SKM-1 treated with dmso at 0.1 percent for 144 hours (cell line): Measurements from ENCODE around the gene COL11A2.
"Not testable (repeated sequence)": the region's sequence is repeated elsewhere in the genome, so short reads cannot be mapped to it uniquely, and the experiment has no call there.

Experiments used
- DNase-seq: peaks from one replicate; lab custom pipeline; 2025; ENCODE audit not compliant: unreplicated experiment; lab: John Stamatoyannopoulos, UW

Gene COL11A2

GRCh38 chr6:33160096-33160495, 32.2 kb downstream of the COL11A2 start:
- no peak for DNase-seq

- no peak for DNase-seq
These were observed 35.3 kb downstream of the COL11A2 start for GRCh38 chr6:33156964-33157363.

GRCh38 chr6:33156561-33156960, 35.7 kb downstream of the COL11A2 start:
- no peak for DNase-seq

- no peak for DNase-seq
These were observed 37.9 kb downstream of the COL11A2 start for GRCh38 chr6:33154349-33154748.

- no peak for DNase-seq
These were observed 41.2 kb downstream of the COL11A2 start for GRCh38 chr6:33151050-33151449.

- DNase-seq = not testable (repeated sequence)
These were observed 41.7 kb downstream of the COL11A2 start for GRCh38 chr6:33150560-33150959.

- DNase-seq = no peak
These were observed 44.2 kb downstream of the COL11A2 start for GRCh38 chr6:33147807-33148666.

GRCh38 chr6:33144373-33144772, 47.9 kb downstream of the COL11A2 start:
- DNase-seq = peak; percentile 36

GRCh38 chr6:33143113-33143770, 49.0 kb downstream of the COL11A2 start:
- DNase-seq = no peak

- peak; percentile 17 for DNase-seq
These were observed 49.7 kb downstream of the COL11A2 start for GRCh38 chr6:33142501-33143070.

GRCh38 chr6:33140556-33140955, 51.7 kb downstream of the COL11A2 start:
- DNase-seq = no peak

GRCh38 chr6:33139596-33140206, 52.6 kb downstream of the COL11A2 start:
- DNase-seq = no peak

GRCh38 chr6:33136310-33136900, 55.9 kb downstream of the COL11A2 start:
- no peak for DNase-seq

- no peak for DNase-seq
These were observed 60.2 kb downstream of the COL11A2 start for GRCh38 chr6:33132081-33132524.

- no peak for DNase-seq
These were observed 63.9 kb downstream of the COL11A2 start for GRCh38 chr6:33128318-33128717.

GRCh38 chr6:33126101-33126714, 66.1 kb downstream of the COL11A2 start:
- peak; percentile 52 for DNase-seq

- no peak for DNase-seq
These were observed 67.3 kb downstream of the COL11A2 start for GRCh38 chr6:33124947-33125346.

GRCh38 chr6:33124525-33124901, 67.8 kb downstream of the COL11A2 start:
- DNase-seq = no peak

GRCh38 chr6:33123732-33124524, 68.3 kb downstream of the COL11A2 start:
- DNase-seq = peak; percentile 49

GRCh38 chr6:33123181-33123580, 69.1 kb downstream of the COL11A2 start:
- DNase-seq = no peak
